Lung (tissue), 12 donors: ENCODE measurements around the gene ETV6. TPM values are rescaled to one million over a fixed set of nuclear protein-coding genes. Genes with fewer than 3 reads are reported as not detected.

ENCODE experiments used
- ATAC-seq: fragments of 200-7000 bp; cut with Tn5 transposase; one replicate; pipeline ENCODE4 v1.9.1; 2020; ENCODE audit warnings: moderate number of reproducible peaks; ENCODE audit not compliant: insufficient read depth, low FRiP score
- DNase-seq, 3 donors: peaks; one replicate each; pipeline ENCODE4 v3.0.0-alpha.2; 2013 to 2017
- H3K27ac ChIP-seq, 2 donors: one replicate each; pipeline ENCODE4 v1.5.1; 2013; ENCODE audit warnings: mild to moderate bottlenecking in 2 of 2, moderate library complexity in 2 of 2, control low read depth in 1 of 2, inconsistent platforms in 1 of 2, low read depth in 1 of 2, low read length in 1 of 2
- H3K27me3 ChIP-seq, 3 donors: one replicate each; pipeline ENCODE4 v1.5.1; 2013; ENCODE audit warnings: low read length in 2 of 3; ENCODE audit not compliant: control insufficient read depth in 3 of 3, insufficient read depth in 3 of 3
- H3K36me3 ChIP-seq, 4 donors: one replicate each; pipeline ENCODE4 v1.5.1; 2013; ENCODE audit warnings: low read length in 4 of 4, mild to moderate bottlenecking in 1 of 4, moderate library complexity in 1 of 4; ENCODE audit not compliant: control insufficient read depth in 4 of 4, insufficient read depth in 4 of 4
- H3K4me1 ChIP-seq, 5 donors: one replicate each; pipeline ENCODE4 v1.5.1; 2013; ENCODE audit warnings: low read length in 5 of 5, mild to moderate bottlenecking in 2 of 5, moderate library complexity in 1 of 5; ENCODE audit not compliant: control insufficient read depth in 5 of 5, insufficient read depth in 5 of 5
- H3K4me3 ChIP-seq: one replicate; pipeline ENCODE4 v1.5.1; 2013; ENCODE audit warnings: mild to moderate bottlenecking, control low read depth, moderate library complexity
- H3K9ac ChIP-seq, 2 donors: one replicate each; pipeline ENCODE4 v1.5.1; 2013; ENCODE audit warnings: low read length in 2 of 2, control low read depth in 1 of 2; ENCODE audit not compliant: insufficient read depth in 1 of 2
- H3K9me3 ChIP-seq, 4 donors: one replicate each; pipeline ENCODE4 v1.5.1; 2013; ENCODE audit warnings: low read length in 3 of 4, mild to moderate bottlenecking in 1 of 4, moderate library complexity in 1 of 4; ENCODE audit not compliant: control insufficient read depth in 4 of 4, insufficient read depth in 3 of 4
- CTCF ChIP-seq: IDR thresholded peaks from 2 replicates; pipeline ENCODE4 v1.5.1; 2012; ENCODE audit warnings: mild to moderate bottlenecking; ENCODE audit errors: control extremely low read depth, extremely low read depth
- WGBS, 2 donors: extraction: QIAGEN DNeasy Blood & Tissue Kit; methylation state at CpG; one replicate each; pipeline ENCODE4 v1.1.7; 2013; 5-methylcytosine and 5-hydroxymethylcytosine counted together
- polyA plus RNA-seq, 2 donors: library from polyadenylated mRNA; stranded (reverse); fragments of 200-250 nt; gene quantifications; one replicate each; pipeline ENCODE4 v1.2.1, GENCODE V29; 2013
- total RNA-seq, 2 donors: library from RNA; depleted of rRNA in 1 of 2; stranded (reverse); fragments of >200 nt in 1 of 2; gene quantifications; one replicate each; pipeline ENCODE4 v1.2.1, GENCODE V29; 2014 to 2021
- donor health status: control.
- donor health status: control.
- donor health status: Bipolar disorder and iron deficiency.
- donor health status: healthy.
- donor health status: DM: yes; HTN: yes; CAD: no.

The ETV6 gene
- total and polyA plus RNA-seq, 4 donors: 8.6 to 45.7 (median 13.6) TPM

- Histone ChIP-seq H3K36me3 (peaks cover 0 to 2% (median 0%) of the 10 kb centered on the region in 4 donors), H3K4me3 (no peak overlapping the region), H3K9me3 (no peaks in the 10 kb centered on the region), H3K4me1 (peaks cover 0 to 15% (median 11%) of the 10 kb centered on the region in 5 donors), H3K9ac (no peak overlapping the region), H3K27ac (peak overlapping the region in 1 of 2 donors; percentile 37), H3K27me3 (no peaks in the 10 kb centered on the region)
- 23 to 37% methylated on average over 3 of the region's 3 CpGs for WGBS, 2 donors
- DNase-seq: no peak
- peak; percentile 60 for ATAC-seq
- TF ChIP-seq CTCF: no peak
These were observed 82.0 kb downstream of the ETV6 start for GRCh38 chr12:11731455-11731854.

GRCh38 chr12:11732023-11732422 lies 82.5 kb downstream of the ETV6 start:
- H3K36me3 ChIP-seq: peaks cover 0 to 2% (median 0%) of the 10 kb centered on the region in 4 donors
- H3K4me1 ChIP-seq: peaks cover 0 to 14% (median 13%) of the 10 kb centered on the region in 5 donors
- no peaks in the 10 kb centered on the region for H3K27me3 ChIP-seq
- WGBS, 2 donors: 76 to 80% methylated on average over 5 of the region's 5 CpGs
- H3K9ac ChIP-seq: no peak overlapping the region
- no peak for DNase-seq
- ATAC-seq: no peak
- no peaks in the 10 kb centered on the region for H3K9me3 ChIP-seq
- peak overlapping the region in 1 of 2 donors; percentile 37 for H3K27ac ChIP-seq
- TF ChIP-seq CTCF: no peak
- no peak overlapping the region for H3K4me3 ChIP-seq

GRCh38 chr12:11732715-11733114 lies 83.2 kb downstream of the ETV6 start:
- H3K27me3 ChIP-seq: no peaks in the 10 kb centered on the region
- ATAC-seq (no peak), DNase-seq (no peak)
- no peak overlapping the region for H3K9ac ChIP-seq
- H3K36me3 ChIP-seq: no peaks in the 10 kb centered on the region
- no peaks in the 10 kb centered on the region for H3K9me3 ChIP-seq
- H3K4me3 ChIP-seq: no peak overlapping the region
- peaks cover 0 to 17% (median 10%) of the 10 kb centered on the region in 5 donors for H3K4me1 ChIP-seq
- 78 to 83% methylated on average over 2 of the region's 2 CpGs for WGBS, 2 donors
- no peak for TF ChIP-seq CTCF
- peak overlapping the region in 1 of 2 donors; percentile 55 for H3K27ac ChIP-seq

- no peaks in the 10 kb centered on the region for H3K9me3 ChIP-seq
- TF ChIP-seq CTCF: no peak
- peaks cover 0 to 14% (median 9%) of the 10 kb centered on the region in 5 donors for H3K4me1 ChIP-seq
- H3K36me3 ChIP-seq: no peaks in the 10 kb centered on the region
- WGBS, 2 donors: 59 to 75% methylated on average over 5 of the region's 5 CpGs
- DNase-seq (no peak), ATAC-seq (no peak)
- no peak overlapping the region for H3K4me3 ChIP-seq
- no peak overlapping the region for H3K27ac ChIP-seq
- H3K9ac ChIP-seq: no peak overlapping the region
- H3K27me3 ChIP-seq: no peaks in the 10 kb centered on the region
These were observed 85.2 kb downstream of the ETV6 start for GRCh38 chr12:11734580-11735180.
